Activated CD4-positive, alpha-beta T cell treated with anti-CD3 and anti-CD28 coated beads, Interleukin-2, amount 10 ng/mL, durations not matched to agents 24 days and 14 days (primary cell): ENCODE measurements around the gene SP3. TPM values are rescaled to one million over a fixed set of nuclear protein-coding genes. Genes with fewer than 3 reads are reported as not detected.

Experiments used
- DNase-seq: peaks from one replicate; pipeline ENCODE4 v3.0.0; 2022
- H3K27ac Mint-ChIP-seq: one replicate; pipeline ENCODE4 v1.8.0; 2022; ENCODE audit warnings: mild to moderate bottlenecking, mixed read lengths
- H3K27me3 Mint-ChIP-seq: one replicate; pipeline ENCODE4 v1.8.0; 2022; ENCODE audit warnings: mixed read lengths
- H3K36me3 Mint-ChIP-seq: one replicate; pipeline ENCODE4 v1.8.0; 2022; ENCODE audit warnings: low read depth, mild to moderate bottlenecking, mixed read lengths
- H3K4me1 Mint-ChIP-seq: one replicate; pipeline ENCODE4 v1.8.0; 2021; ENCODE audit warnings: mixed read lengths
- H3K4me3 Mint-ChIP-seq: one replicate; pipeline ENCODE4 v1.8.0; 2022; ENCODE audit warnings: mild to moderate bottlenecking, moderate library complexity, mixed read lengths
- H3K9me3 Mint-ChIP-seq: one replicate; pipeline ENCODE4 v1.8.0; 2021; ENCODE audit warnings: mixed read lengths
- intact Hi-C: fragments of 100-400 bp; cut with micrococcal nuclease; formaldehyde crosslinking; loops from one replicate; pipeline ENCODE4 v1.15.1; 2023
- total RNA-seq: library from RNA; stranded (reverse); gene quantifications from 2 replicates; pipeline ENCODE4 v1.2.3, GENCODE V29; 2022

The SP3 gene
- total RNA-seq, 1 donor from 2014 or later: 99.9 TPM

DNA sequence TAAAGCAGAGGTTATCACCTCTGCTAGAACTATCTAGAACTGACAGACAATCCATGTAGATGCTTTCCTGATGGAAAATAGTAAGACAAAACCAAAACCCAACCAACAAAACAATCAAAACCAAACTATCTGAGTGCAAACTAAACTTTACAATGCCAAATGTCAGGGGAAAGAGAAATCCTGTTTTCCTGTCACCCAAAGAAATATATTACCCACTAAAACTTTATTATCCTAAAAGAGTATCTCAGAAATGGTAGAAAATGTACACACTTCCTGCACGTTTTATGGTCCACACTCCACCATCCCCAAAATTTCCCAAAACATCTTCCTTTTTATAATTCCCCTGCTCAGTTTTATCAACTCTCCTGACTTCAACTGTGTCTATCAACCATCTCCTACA is 29.9 kb downstream of the SP3 start:
- no peak overlapping the region for H3K4me3 Mint-ChIP-seq
- intact Hi-C loops: no loop called here
- no peak for DNase-seq
- no peaks in the 10 kb centered on the region for H3K9me3 Mint-ChIP-seq
- H3K4me1 Mint-ChIP-seq: peaks cover 18% of the 10 kb centered on the region
- no peak overlapping the region for H3K27ac Mint-ChIP-seq
- H3K36me3 Mint-ChIP-seq: peaks cover 26% of the 10 kb centered on the region
- H3K27me3 Mint-ChIP-seq: no peaks in the 10 kb centered on the region

DNA sequence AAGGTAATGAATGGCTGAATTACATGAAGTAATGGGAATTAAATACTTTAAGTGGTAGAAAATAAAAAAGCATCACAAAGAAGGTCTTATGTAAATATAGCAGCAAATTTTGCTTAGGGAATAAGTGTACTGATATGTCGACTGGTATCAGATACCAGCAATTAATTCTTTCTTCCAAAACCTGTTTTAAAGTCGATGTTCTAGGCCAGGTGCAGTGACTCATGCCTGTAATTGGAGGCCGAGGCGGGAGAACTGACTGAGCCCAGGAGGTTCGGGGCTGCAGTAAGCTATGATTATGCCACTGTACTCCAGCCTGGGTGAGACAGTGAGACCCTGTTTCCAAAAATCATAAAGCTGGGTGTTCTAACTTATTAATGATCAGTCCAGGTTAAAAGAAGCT is 30.3 kb downstream of the SP3 start:
- H3K9me3 Mint-ChIP-seq: no peaks in the 10 kb centered on the region
- no peak overlapping the region for H3K27ac Mint-ChIP-seq
- peaks cover 27% of the 10 kb centered on the region for H3K36me3 Mint-ChIP-seq
- H3K27me3 Mint-ChIP-seq: no peaks in the 10 kb centered on the region
- peaks cover 15% of the 10 kb centered on the region for H3K4me1 Mint-ChIP-seq
- no peak overlapping the region for H3K4me3 Mint-ChIP-seq
- intact Hi-C loops: no loop called here
- no peak for DNase-seq

DNA sequence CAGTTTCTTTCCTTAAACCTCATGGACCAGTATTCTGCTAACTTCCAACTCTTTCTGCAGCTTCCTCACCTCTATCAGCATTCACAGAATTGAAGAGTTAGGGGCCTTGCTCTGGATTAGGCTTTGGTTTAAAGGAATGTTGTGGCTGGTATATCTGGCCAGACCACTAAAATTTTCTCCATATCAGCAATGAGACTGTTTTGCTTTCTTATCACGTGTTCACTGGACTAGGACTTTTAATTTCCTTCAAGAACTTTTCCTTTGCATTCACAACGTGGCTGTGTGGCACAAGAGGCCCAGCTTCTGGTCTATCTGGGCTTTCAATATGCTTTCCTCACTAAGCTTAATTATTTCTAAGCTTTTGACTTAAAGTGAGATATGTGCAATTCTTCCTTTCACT is 33.4 kb downstream of the SP3 start:
- Mint-ChIP-seq H3K4me1 (peaks cover 8% of the 10 kb centered on the region), H3K36me3 (peaks cover 37% of the 10 kb centered on the region), H3K27ac (no peak overlapping the region), H3K27me3 (no peaks in the 10 kb centered on the region), H3K9me3 (no peaks in the 10 kb centered on the region), H3K4me3 (no peak overlapping the region)
- intact Hi-C loops: no loop called here
- no peak for DNase-seq

DNA sequence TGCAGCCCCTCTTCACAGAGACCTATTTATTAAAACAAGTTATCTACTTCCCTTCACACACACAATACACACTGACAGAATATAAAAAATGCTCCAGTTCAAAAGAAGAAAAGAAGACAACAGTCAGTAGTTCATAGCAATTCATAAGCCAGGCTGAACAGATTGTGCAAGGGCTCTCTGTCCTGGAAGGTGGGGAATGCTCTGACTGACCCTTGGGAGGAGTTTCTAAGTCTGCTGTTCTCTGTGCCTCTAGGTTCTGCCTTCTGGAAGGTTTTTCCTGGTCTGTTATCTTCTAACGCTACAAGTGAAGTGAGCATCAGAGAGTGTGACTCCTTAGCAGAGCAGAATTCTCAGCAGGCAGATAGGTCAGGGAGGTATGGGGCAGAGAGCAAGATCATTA is 35.7 kb downstream of the SP3 start:
- peak overlapping the region; percentile 3 for H3K27ac Mint-ChIP-seq
- intact Hi-C loops: loop anchor here (5.0 kb wide), 1 partner anchor 33 kb away; no protein-coding TSS in a partner anchor
- H3K27me3 Mint-ChIP-seq: no peaks in the 10 kb centered on the region
- H3K4me1 Mint-ChIP-seq: peaks cover 14% of the 10 kb centered on the region
- DNase-seq: no peak
- no peak overlapping the region for H3K4me3 Mint-ChIP-seq
- no peaks in the 10 kb centered on the region for H3K9me3 Mint-ChIP-seq
- peaks cover 38% of the 10 kb centered on the region for H3K36me3 Mint-ChIP-seq

DNA sequence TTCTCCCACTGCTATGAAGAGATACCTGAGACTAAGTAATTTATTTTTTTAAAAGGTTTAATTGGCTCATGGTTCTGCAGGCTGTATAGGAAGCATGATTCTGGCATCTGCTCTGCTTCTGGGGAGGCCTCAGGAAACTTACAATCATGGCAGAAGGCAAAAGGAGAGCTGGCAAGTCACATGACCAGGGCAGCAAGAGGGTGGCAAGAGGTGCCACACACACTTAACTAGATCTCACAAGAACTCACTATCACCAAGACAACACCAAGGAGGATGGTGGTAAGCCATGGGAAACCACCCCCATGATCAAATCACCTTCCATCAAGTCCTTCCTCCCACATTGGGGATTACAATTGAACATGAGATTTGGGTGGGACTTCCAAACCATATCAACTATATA is 38.3 kb downstream of the SP3 start:
- Mint-ChIP-seq H3K27ac (no peak overlapping the region), H3K4me3 (no peak overlapping the region), H3K4me1 (peaks cover 28% of the 10 kb centered on the region), H3K36me3 (peaks cover 33% of the 10 kb centered on the region), H3K27me3 (no peaks in the 10 kb centered on the region), H3K9me3 (no peaks in the 10 kb centered on the region)
- no peak for DNase-seq
- intact Hi-C loops: loop anchor here (5.0 kb wide), 1 partner anchor 35 kb away; no protein-coding TSS in a partner anchor

GRCh38 chr2:173924285-173924684 is 40.9 kb downstream of the SP3 start:
- Mint-ChIP-seq H3K36me3 (peaks cover 31% of the 10 kb centered on the region), H3K9me3 (no peaks in the 10 kb centered on the region), H3K4me3 (no peak overlapping the region), H3K4me1 (peaks cover 35% of the 10 kb centered on the region), H3K27me3 (no peaks in the 10 kb centered on the region), H3K27ac (no peak overlapping the region)
- intact Hi-C loops: loop anchor here (2.0 kb wide), 1 partner anchor 17 kb away; no protein-coding TSS in a partner anchor
- DNase-seq: no peak

DNA sequence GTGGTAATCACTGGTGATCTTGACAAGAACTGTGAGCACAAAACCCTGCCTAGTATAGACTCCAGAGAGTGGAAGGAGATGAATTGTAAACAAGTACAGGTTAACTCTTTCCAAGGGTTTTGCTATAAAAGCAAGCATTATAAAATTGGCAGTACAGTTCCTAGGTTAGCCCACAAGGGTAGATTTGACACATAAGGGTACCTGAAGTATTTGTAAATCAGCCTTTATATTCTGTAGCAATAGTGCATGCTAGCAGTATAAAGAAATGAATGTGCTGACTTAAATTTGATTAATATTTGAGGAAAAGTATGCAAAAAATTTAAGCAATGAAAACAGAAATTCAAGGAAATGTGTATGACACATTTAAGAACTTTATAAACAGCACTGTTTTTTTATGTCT is 42.4 kb downstream of the SP3 start:
- no peaks in the 10 kb centered on the region for H3K27me3 Mint-ChIP-seq
- no peaks in the 10 kb centered on the region for H3K9me3 Mint-ChIP-seq
- H3K36me3 Mint-ChIP-seq: peaks cover 30% of the 10 kb centered on the region
- intact Hi-C loops: no loop called here
- DNase-seq: no peak
- peaks cover 37% of the 10 kb centered on the region for H3K4me1 Mint-ChIP-seq
- no peak overlapping the region for H3K27ac Mint-ChIP-seq
- no peak overlapping the region for H3K4me3 Mint-ChIP-seq

DNA sequence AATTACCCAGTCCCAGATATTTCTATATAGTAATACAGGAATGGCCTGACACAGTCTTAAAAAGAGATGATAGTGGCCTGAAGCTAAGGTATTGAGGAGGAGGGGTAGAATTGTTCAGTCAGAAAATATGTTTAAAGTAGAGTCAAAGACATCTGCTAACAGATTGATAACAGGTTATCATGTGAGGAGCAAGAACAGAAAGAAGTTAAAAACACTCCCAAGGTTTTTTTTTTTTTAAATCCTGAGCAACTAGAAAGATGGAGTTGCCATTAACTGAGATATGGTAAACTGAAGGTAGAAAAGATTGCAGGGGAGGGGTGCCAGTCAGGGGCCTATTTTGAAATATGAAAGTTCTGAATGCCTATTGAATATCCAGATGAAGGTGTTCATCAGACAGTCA is 43.1 kb downstream of the SP3 start:
- Mint-ChIP-seq H3K4me3 (no peak overlapping the region), H3K27me3 (no peaks in the 10 kb centered on the region), H3K4me1 (peaks cover 37% of the 10 kb centered on the region), H3K27ac (no peak overlapping the region), H3K36me3 (peaks cover 37% of the 10 kb centered on the region), H3K9me3 (no peaks in the 10 kb centered on the region)
- intact Hi-C loops: no loop called here
- no peak for DNase-seq

DNA sequence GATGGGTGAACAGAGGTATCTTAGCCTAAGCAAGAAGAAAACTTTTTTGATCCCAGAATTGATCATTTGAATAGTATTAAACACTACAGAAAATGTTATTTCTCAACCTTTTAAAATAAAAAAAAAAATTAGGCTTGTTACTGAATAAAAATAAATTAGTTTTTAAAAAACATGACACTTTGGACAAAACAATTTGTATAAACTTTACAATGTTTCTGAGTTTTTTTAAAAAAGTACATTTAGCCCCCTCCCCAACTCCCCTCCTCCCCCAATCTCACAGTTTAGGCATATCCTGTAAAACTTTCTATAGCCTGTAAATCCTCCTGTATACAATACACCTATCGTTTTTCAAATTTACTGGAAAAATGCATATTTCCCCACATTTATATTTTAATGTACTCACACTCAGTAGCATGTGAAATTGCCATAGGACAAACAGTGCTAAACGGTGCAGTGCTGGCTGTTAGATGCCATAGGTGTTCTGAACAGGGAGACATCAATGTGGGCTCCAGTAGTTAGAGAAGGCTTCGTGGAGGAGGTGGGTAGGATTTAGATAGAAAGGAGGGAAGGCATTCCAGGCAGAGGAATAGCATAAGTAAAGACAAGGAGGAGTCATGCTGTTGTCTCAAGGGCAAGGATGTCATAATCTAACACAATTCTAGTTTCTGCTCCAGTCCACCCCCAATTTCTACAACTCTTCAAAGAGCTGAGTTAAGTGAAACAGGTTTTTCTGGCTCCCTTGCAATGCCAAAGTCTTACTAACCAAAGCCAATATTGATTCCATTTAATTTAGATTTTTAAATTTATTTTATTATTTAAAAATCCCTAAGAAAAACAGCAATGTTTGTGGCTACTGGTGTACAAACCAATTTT is 50.9 kb downstream of the SP3 start:
- Mint-ChIP-seq H3K4me3 (no peak overlapping the region), H3K27me3 (no peaks in the 10 kb centered on the region), H3K4me1 (peaks cover 22% of the 10 kb centered on the region), H3K9me3 (peaks cover 3% of the 10 kb centered on the region), H3K27ac (no peak overlapping the region), H3K36me3 (peaks cover 55% of the 10 kb centered on the region)
- intact Hi-C loops: no loop called here
- no peak for DNase-seq

GRCh38 chr2:173909846-173910245 is 55.3 kb downstream of the SP3 start:
- intact Hi-C loops: loop anchor here (5.0 kb wide), 1 partner anchor 32 kb away; no protein-coding TSS in a partner anchor
- Mint-ChIP-seq H3K27ac (no peak overlapping the region), H3K36me3 (peaks cover 56% of the 10 kb centered on the region), H3K4me1 (peaks cover 17% of the 10 kb centered on the region), H3K9me3 (no peaks in the 10 kb centered on the region), H3K27me3 (no peaks in the 10 kb centered on the region), H3K4me3 (no peak overlapping the region)
- no peak for DNase-seq

DNA sequence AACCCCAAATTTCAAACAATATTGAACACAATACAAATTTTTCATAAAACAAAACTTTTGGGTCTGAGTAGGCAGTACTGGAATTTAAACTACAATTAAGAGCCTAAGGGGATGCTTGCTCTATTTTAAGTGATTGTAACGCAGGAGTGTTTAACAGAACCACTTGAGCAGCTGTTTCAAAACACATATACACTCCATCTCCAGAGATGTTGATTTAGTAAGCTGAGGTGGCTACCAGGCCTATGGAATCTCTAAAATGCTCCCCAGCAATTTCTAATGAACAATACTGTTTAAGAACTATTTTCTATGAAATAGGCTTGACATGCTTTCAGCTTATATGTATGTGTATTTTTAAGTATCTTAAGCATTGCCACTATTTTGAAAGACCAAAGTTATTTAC is 58.5 kb downstream of the SP3 start:
- H3K27ac Mint-ChIP-seq: no peak overlapping the region
- peaks cover 6% of the 10 kb centered on the region for H3K4me1 Mint-ChIP-seq
- intact Hi-C loops: loop anchor here (5.0 kb wide), 1 partner anchor 36 kb away; no protein-coding TSS in a partner anchor
- H3K36me3 Mint-ChIP-seq: peaks cover 52% of the 10 kb centered on the region
- DNase-seq: no peak
- H3K27me3 Mint-ChIP-seq: no peaks in the 10 kb centered on the region
- no peak overlapping the region for H3K4me3 Mint-ChIP-seq
- no peaks in the 10 kb centered on the region for H3K9me3 Mint-ChIP-seq

- no peak overlapping the region for H3K27ac Mint-ChIP-seq
- intact Hi-C loops: no loop called here
- H3K36me3 Mint-ChIP-seq: peaks cover 36% of the 10 kb centered on the region
- peaks cover 4% of the 10 kb centered on the region for H3K4me1 Mint-ChIP-seq
- H3K4me3 Mint-ChIP-seq: no peak overlapping the region
- no peaks in the 10 kb centered on the region for H3K9me3 Mint-ChIP-seq
- H3K27me3 Mint-ChIP-seq: no peaks in the 10 kb centered on the region
- DNase-seq: no peak
Measured at GRCh38 chr2:173903601-173904394, 61.4 kb downstream of the SP3 start.

- H3K9me3 Mint-ChIP-seq: peaks cover 3% of the 10 kb centered on the region
- H3K4me3 Mint-ChIP-seq: no peak overlapping the region
- intact Hi-C loops: loop anchor here (10.0 kb wide), 1 partner anchor 146 kb away; no protein-coding TSS in a partner anchor
- H3K36me3 Mint-ChIP-seq: peaks cover 14% of the 10 kb centered on the region
- no peak for DNase-seq
- H3K27ac Mint-ChIP-seq: no peak overlapping the region
- H3K27me3 Mint-ChIP-seq: no peaks in the 10 kb centered on the region
- H3K4me1 Mint-ChIP-seq: peaks cover 15% of the 10 kb centered on the region
Measured at GRCh38 chr2:173898996-173899395, 66.2 kb downstream of the SP3 start.

DNA sequence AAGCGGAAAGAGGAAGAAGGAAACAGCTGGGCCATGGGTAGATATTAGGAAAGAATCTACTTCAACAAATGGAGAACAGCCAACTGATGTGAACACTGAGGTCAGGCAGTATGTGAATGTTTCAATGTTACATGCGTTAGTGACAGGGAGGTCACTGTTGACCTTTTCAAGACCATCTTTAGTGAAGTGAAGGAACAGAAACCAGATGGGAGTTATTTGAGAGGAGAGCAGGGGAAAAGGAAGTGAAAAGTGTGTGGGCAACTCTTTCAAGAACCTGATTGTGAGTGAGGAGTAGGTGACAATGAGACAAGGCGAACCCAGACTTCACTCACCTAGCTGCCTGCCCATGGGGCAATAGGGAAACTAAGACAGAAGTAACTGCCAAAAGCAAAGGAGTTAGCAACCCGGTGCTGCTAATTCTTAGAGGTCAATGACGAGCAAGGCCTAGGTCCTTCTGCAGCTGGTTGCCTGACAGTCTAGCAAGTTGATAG is 67.0 kb downstream of the SP3 start:
- peaks cover 15% of the 10 kb centered on the region for H3K4me1 Mint-ChIP-seq
- H3K9me3 Mint-ChIP-seq: peaks cover 3% of the 10 kb centered on the region
- H3K36me3 Mint-ChIP-seq: peaks cover 11% of the 10 kb centered on the region
- no peak overlapping the region for H3K27ac Mint-ChIP-seq
- H3K4me3 Mint-ChIP-seq: no peak overlapping the region
- no peaks in the 10 kb centered on the region for H3K27me3 Mint-ChIP-seq
- DNase-seq: no peak
- intact Hi-C loops: loop anchor here (10.0 kb wide), 1 partner anchor 147 kb away; no protein-coding TSS in a partner anchor
